Small intestine (tissue), 7 donors: Measurements from ENCODE around the gene EVA1A. TPM values are rescaled to one million over a fixed set of nuclear protein-coding genes. Genes with fewer than 3 reads are reported as not detected.

Experiments
- DNase-seq, 2 donors: peaks; one replicate each; pipeline versions ENCODE4 v3.0.0 to v3.0.0-alpha.2; 2013
- FAIRE-seq: peaks from 2 replicates; lab custom pipeline; 2012; peaks lifted over from hg19 to GRCh38; lab: Jason Lieb, UNC
- H3K27ac ChIP-seq, 3 donors: one replicate each; pipeline ENCODE4 v1.5.1; 2013; ENCODE audit warnings: low read length in 2 of 3, mild to moderate bottlenecking in 2 of 3, control low read depth in 1 of 3, inconsistent platforms in 1 of 3, low read depth in 1 of 3, moderate library complexity in 1 of 3
- H3K27me3 ChIP-seq, 3 donors: one replicate each; pipeline ENCODE4 v1.6.1; 2013; ENCODE audit warnings: low read length in 3 of 3, inconsistent platforms in 1 of 3; ENCODE audit not compliant: control insufficient read depth in 3 of 3, insufficient read depth in 3 of 3
- H3K36me3 ChIP-seq, 3 donors: one replicate each; pipeline ENCODE4 v1.6.1; 2013; ENCODE audit warnings: low read length in 3 of 3, inconsistent platforms in 1 of 3, low read depth in 1 of 3, mild to moderate bottlenecking in 1 of 3, moderate library complexity in 1 of 3; ENCODE audit not compliant: control insufficient read depth in 3 of 3, insufficient read depth in 2 of 3
- H3K4me1 ChIP-seq, 3 donors: one replicate each; pipeline ENCODE4 v1.6.1; 2013; ENCODE audit warnings: low read length in 2 of 3, inconsistent platforms in 1 of 3, low read depth in 1 of 3, mild to moderate bottlenecking in 1 of 3, moderate library complexity in 1 of 3; ENCODE audit not compliant: control insufficient read depth in 3 of 3, insufficient read depth in 2 of 3
- H3K4me3 ChIP-seq, 3 donors: one replicate each; pipeline ENCODE4 v1.5.1; 2013; ENCODE audit warnings: low read length in 3 of 3, control low read depth in 1 of 3, inconsistent platforms in 1 of 3, low read depth in 1 of 3, mild to moderate bottlenecking in 1 of 3, moderate library complexity in 1 of 3
- H3K9me3 ChIP-seq, 2 donors: one replicate each; pipeline ENCODE4 v1.6.1; 2013; ENCODE audit warnings: low read depth in 1 of 2, low read length in 1 of 2; ENCODE audit not compliant: control insufficient read depth in 2 of 2, insufficient read depth in 1 of 2
- WGBS, 3 donors: extraction: QIAGEN DNeasy Blood & Tissue Kit; methylation state at CpG; one replicate each; pipeline ENCODE4 v1.1.7; 2013; 5-methylcytosine and 5-hydroxymethylcytosine counted together
- polyA plus RNA-seq, 4 donors: library from polyadenylated mRNA; stranded (reverse) in 3 of 4; unstranded in 1 of 4; fragments of 200-250 nt in 3 of 4; fragments of 120-200 nt in 1 of 4; gene quantifications; one replicate each; pipeline versions ENCODE4 v1.2.1 to v1.2.3, GENCODE V29; 2013
- donor health status: healthy with polysubstance abuse.
- donor health status: control.
- donor health status: control.
- donor health status: Bipolar disorder and iron deficiency.
- donor health status: healthy.

The EVA1A gene
- polyA plus RNA-seq, 4 donors: 0.45 to 13.2 (median 5.0) TPM

DNA sequence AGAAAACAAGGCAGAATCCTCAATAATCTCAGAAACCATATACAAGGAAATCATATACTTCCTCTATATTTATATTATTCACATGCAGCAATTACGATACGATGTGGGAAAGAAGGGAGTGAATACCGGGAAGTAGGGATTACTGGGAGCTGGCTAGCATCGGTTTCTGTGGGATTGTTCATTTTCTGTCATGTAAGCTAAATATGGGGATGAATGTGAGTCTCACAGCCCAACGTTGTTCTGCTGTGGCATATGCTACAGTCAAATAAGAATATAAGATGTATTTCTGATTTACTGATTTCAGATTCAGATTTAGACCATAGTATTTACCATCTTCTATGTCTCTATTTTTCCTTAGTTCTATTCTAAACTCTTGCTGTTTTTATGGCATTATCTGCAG is 113.6 kb downstream of the EVA1A start:
- no peaks in the 10 kb centered on the region for H3K27me3 ChIP-seq
- no peak for FAIRE-seq
- peaks cover 0 to 6% of the 10 kb centered on the region in 2 donors for H3K9me3 ChIP-seq
- no peaks in the 10 kb centered on the region for H3K4me1 ChIP-seq
- H3K4me3 ChIP-seq: no peak overlapping the region
- 89 to 94% (median 89%) methylated on average over 5 of the region's 5 CpGs for WGBS, 3 donors
- H3K27ac ChIP-seq: no peak overlapping the region
- no peaks in the 10 kb centered on the region for H3K36me3 ChIP-seq
- no peak for DNase-seq

Other genes starting within 250 kb of the EVA1A start
- gene MRPL19, start 85.8 kb upstream of the EVA1A start, polyA plus RNA-seq: 10 to 100 TPM; 26.5 to 40.2 (median 32.5) TPM
- gene GCFC2, start 150.0 kb upstream of the EVA1A start, polyA plus RNA-seq: 10 to 100 TPM in 2 of 4 donors, 1 to 10 TPM in 2; 8.9 to 26.0 (median 10.5) TPM